ENCODE data around the gene CHST3.
"Not testable (repeated sequence)": the region's sequence is repeated elsewhere in the genome, so short reads cannot be mapped to it uniquely, and the experiment has no call there.

Gene CHST3

DNA sequence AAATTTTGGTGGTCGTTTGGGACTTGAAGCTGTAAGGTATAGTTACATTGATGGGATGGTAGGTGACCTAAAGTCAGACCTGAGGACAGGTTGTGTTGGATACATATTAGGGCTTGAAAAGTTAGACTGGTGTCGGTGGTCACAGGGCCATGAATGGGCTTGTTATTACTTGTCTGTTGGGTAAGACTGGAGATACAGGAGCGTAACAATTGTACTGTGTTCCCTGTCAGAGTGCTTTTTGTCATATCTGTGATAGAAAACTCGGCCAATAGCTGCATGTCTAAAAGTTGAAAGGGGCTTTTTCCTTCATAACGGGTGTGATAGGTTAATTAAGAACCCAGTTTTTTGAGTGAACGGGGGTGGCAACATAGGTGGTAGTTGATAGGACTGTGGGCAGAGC is 13.5 kb upstream of the CHST3 start:
- DNase-seq, result no peak

GRCh38 chr10:71952745-71953144 is 11.4 kb upstream of the CHST3 start:
- no peak for DNase-seq

DNA sequence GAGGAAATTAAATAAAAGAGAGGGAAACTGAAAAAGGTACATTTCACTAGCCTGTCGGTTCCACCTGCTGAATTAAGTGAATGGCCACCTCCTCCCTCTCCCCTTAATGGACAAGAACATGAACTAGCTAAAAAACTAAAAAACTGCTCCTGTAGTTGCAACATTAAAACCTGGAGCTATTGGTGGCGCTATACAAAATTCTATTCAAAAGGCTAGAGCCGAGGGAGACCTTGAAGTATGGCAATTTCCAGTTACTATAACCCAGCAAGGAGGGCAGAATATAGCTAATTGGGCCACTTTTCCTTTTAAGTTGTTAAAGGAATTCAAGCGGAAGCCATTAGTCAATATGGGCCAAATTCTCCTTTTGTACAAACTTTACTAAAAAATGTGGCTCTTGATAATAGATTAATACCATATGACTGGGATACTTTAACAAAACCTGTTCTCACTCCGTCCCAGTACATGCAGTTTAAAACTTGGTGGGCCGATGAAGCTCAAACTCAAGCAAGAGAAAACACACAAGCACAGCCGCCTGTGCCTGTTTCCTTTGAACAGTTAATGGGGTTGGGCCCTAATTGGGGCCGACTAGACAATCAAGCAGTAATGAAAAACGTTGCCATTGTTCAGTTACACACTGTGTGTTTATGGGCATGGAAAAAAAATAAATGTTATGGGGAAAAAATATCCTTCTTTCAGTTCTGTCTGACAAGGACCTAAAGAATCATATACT is 6.5 kb upstream of the CHST3 start:
- no peak for DNase-seq

DNA sequence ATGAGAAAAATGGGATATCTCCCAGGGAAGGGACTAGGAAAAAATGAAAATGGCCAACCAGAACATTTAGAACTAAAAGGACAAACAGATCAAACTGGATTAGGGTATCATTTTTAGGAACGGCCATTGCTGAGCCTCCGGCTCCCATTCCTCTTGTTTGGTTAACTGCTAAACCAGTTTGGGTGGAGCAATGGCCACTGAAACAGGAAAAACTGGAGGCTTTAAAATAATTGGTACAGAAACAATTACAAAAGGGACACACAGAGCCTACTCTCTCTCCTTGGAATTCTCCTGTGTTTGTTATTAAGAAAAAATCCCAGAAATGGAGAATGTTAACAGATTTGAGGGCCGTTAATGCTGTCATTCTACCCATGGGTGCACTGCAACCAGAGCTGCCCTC is 4.7 kb upstream of the CHST3 start:
- no peak for DNase-seq

GRCh38 chr10:71961831-71962230 is 2.4 kb upstream of the CHST3 start:
- DNase-seq, result no peak

DNA sequence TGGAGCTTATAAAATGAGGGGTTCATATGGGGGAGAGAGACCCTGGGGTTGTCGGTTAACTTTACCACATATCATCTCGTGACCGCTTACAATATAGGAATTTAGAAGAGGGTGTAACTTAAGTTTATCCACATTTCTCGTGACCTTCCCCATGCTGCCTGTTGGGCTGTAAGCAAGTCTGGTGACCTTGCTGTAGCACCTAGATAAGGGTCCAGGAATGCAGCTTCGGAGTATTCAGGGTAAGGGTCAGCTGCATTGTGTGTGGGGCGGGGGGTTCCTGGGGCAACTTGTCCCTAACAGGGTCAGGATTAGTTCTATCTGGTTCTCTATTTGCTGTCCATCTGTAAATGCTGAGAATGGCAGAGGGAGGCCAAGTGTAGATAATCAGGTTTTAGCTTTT is 1.3 kb upstream of the CHST3 start:
- no peak for DNase-seq

DNA sequence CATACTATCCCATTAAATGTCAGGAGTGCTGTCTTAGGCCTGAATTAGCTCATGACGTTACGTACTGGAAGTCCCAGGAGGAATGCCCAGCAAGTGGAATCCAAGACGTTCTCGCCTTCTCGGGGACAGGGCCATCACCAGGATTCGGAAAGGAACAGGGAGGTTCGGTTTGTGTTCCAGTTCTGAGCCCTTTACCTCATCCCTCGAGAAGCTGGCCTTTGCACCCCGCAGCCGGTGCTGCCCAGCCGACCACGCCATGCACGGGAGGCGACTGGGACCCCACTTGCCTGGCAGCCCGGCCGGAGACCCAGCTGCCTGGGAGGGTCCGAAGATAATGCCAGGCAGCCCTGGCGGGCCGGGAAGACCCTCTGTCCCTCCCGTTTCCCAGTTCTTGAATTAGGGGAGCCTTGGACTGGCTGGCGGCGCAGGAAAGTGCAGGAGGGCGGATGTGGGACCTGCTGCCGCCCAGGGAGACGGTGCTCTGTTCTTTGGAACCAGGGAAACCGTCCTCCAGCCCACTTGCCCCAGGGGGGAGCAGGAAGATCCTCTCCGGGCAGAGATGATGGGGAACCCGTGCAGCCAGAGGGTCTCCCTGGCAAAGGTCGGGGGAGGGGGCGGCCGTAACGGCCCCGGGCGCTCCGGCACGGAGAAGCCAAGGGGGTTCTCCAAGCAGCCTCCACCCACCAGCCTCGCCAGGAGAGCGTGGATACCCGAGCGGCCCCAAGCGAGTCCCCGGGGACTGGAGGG is 671 bp upstream of the CHST3 start:
- DNase-seq, result no peak

DNA sequence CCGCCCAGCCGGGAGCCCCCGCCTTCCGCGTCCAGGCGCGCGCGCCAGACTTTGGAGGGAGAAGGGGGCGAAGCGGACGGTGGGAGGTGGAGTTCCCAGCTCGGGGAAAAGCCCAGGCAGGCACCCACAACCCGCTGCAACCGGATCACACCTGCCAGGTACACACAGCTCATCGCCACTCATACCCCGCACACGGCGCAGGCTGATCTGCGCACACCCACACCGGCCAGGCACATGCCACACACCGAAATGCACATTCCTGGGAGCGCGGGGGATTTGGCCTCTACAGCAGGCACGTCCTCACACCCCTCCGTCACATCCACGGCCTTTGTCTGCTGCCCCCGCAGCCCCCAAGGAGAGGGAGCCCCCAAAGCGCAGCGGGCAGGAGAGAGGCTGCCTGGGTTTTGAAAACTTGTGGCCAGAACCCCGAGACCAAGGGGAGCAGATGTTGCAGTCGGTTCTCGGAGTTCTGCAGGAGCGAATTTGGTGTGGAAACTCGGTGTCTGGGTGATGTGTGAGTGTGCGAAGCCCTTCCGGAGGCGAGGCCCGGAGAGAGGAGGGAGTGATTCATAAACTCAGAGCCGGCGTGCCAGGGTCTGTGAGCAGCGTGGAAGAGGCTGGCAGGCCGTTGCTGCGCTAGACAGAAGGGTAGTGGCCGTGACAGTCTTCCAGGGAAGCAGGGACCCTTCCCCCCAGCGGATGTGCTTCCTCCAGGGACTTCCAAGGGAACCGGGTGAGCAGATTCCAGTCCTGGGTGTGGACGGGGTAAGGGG is 734 bp downstream of the CHST3 start:
- peak; percentile 31 for DNase-seq

DNA sequence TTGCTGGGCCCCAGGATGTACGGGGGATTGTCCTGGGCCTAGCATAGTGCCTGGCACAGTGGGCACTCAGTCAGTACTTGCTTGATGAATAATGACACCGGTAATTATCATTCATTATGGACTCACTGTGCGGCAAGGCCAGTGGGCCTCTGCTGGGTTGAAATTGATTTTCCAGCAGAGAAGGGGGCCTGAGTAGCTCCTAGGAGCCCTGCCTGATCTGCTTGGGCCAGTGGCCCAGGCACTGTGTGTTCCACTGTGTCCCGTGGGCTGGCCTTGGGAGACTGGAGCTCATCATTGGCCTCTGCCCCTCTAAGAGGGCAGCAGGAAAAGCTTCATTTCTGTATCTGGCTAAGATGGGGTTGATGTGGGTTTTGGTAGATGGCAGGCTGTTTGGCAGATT is 1.4 kb downstream of the CHST3 start:
- DNase-seq, result no peak

DNA sequence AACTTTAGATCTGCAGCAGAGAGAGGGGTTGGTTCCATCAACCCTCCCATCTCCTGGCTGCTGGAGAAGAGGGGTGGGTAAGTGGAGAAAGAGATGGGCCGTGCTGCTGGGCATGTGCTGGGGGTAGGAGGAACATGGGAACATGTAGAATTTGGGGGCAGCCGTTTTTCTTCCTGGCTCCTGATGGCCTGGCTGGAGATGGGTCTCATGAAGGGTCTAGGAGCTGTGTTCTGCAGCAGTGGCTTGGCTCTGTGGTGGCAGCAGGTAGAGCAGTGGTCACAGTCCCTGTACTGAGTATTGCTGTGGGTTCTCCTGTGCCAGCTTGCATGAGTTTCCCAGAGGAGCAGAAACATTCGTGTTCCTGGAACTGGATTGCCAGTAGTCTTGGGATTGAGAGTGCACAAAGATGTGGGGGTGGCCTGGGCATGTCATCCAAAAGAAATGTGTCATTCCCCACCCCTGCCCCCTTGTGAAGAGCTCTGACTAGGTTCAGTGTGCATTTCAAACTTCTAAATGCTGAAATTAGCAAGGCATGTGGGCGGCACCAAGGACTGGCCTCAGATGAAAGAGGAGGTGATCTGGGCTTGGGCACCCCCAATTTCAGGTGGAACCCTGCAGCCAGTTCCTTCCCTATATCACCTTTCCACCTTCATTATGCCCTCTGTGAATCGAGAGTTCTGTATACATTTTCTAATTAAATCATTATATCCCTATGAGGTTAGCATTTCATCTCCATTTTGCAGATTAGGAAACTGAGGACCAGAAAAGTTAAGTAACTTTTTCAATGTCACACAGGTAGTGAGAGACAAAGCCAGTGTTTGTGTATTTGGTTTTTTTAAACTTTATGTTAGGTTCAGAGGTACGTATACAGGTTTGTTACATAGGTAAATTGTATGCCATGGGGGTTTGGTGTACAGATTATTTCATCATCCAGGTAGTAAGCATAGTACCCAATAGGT is 2.1 kb downstream of the CHST3 start:
- DNase-seq, result no peak

DNA sequence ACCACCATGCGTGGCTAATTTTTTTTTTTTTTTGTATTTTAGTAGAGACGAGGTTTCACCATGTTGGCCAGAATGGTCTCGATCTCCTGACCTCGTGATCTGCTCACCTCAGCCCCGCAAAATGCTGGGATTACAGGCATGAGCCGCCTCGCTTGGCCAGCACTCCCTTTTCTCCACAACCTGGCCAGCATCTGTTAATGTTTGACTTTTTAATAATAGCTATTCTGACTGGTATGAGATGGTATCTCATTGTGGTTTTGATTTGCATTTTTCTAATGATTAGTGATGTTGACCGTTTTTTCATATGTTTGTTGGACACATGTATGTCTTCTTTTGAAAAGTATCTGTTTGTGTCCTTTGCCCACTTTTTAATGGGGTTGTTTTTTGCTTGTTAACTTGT is 3.8 kb downstream of the CHST3 start:
- not testable (repeated sequence) for DNase-seq

- no peak for DNase-seq
These were observed 4.6 kb downstream of the CHST3 start for GRCh38 chr10:71968553-71969474.

DNA sequence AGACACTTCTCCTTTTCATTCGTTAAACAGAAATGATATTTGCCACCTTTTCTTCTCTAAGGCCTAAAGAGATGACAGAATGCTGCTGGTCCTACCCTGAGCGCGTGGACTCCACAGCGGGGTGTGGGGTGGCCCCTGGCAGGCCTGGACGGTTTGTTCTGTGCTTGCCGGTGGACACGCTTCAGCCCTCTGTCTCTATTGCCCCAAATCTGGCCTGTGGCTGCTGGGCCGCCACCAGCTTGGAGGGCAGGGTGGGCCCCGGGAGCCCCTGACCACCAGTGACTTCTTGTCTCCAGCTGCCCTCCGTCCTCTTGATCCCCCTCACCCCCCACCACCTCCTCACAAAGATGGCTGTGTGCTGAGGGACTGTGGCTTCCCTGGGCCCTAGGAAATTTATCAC is 5.7 kb downstream of the CHST3 start:
- DNase-seq, result no peak

- no peak for DNase-seq
These were observed 6.1 kb downstream of the CHST3 start for GRCh38 chr10:71970331-71970730.

- DNase-seq, result no peak
These were observed 6.7 kb downstream of the CHST3 start for GRCh38 chr10:71970869-71971268.

DNA sequence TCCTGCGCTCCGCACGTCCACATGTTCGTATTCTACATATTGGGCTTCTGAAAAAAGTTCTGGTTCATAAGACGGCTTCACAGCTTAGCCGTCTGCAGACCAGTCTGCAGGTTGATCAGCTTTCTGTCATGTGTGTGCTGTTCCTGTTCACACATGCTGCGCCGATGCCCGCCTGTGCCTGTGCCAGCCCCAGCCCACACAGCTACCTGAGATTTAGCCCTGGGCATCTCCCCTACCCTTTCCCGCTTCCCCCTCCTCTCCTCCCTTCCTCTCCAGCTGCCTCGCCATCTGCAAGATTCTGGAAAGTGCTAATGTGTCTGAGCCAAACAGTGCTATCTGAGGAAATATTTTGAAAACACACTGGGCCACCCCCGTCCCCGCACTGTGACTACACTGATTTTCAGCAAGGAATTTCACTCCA is 7.1 kb downstream of the CHST3 start:
- no peak for DNase-seq

GRCh38 chr10:71971769-71972555 is 7.8 kb downstream of the CHST3 start:
- no peak for DNase-seq

GRCh38 chr10:71972746-71973695 is 8.8 kb downstream of the CHST3 start:
- no peak for DNase-seq

DNA sequence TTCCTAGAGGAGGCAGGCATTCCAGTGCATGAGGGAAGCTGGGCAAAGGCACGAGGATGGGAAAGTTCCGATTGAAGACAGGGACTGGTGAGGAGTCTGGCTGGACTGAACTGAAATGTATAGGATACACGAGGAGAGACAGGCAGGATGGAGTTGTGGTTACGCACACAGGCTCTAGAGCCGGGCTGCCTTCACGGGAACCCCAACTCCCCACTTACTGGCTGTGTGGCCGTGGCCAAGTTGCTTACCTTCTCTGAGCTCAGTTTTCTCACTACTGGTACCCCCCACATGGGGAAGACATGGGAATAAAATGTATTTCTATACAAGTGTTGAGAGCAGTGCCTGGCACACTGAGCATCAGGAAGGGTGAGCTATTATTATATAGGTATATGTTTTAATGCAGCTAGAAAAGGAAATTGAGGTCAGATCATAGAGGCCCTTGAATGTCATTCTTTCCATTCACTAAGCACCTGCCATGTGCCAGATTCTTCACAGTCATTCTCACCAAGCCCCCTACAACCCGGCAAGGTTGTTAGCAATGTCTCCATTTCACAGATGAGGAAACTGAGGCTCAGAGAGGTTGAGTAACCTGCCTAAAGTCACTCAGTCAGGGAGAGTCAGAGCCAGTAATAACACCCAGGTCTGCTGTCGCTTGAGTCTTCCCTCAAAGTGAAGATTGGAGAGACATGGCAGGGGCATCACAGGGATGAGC is 9.7 kb downstream of the CHST3 start:
- DNase-seq, result no peak
